ENCODE measurements around the gene FRMPD3.

The FRMPD3 gene

GRCh38 chrX:107482046-107482445 is 32.6 kb downstream of the FRMPD3 start:
- no peak for DNase-seq

GRCh38 chrX:107484002-107484726 is 34.7 kb downstream of the FRMPD3 start:
- no peak for DNase-seq

- no peak for DNase-seq
These were observed 35.6 kb downstream of the FRMPD3 start for GRCh38 chrX:107485013-107485412.

GRCh38 chrX:107493141-107493540 is 43.7 kb downstream of the FRMPD3 start:
- no peak for DNase-seq

GRCh38 chrX:107496786-107497185 is 47.3 kb downstream of the FRMPD3 start:
- DNase-seq, result no peak

Measured in cerebellar nuclear complex (tissue), 1 donor.